SW480 (cell line): ENCODE measurements around the gene SLC38A3.
"Not testable (repeated sequence)": the region's sequence is repeated elsewhere in the genome, so short reads cannot be mapped to it uniquely, and the experiment has no call there.

Experiments
- DNase-seq: peaks from one replicate; pipeline ENCODE4 v3.0.0-alpha.2; 2016; ENCODE audit warnings: low spot score

Gene SLC38A3

GRCh38 chr3:50233176-50233575 lies 28.1 kb downstream of the SLC38A3 start:
- DNase-seq: no peak

GRCh38 chr3:50235716-50236483 lies 30.8 kb downstream of the SLC38A3 start, which contains the start of gene GNAI2:
Gene GNAI2, plus strand, starts transcription at chr3:50236204. Its CDS starts 132 bp downstream, at chr3:50236336.
- peak; percentile 97 for DNase-seq

GRCh38 chr3:50236484-50237132 lies 31.5 kb downstream of the SLC38A3 start:
- DNase-seq: no peak

GRCh38 chr3:50237133-50237651 lies 32.1 kb downstream of the SLC38A3 start:
- no peak for DNase-seq

GRCh38 chr3:50237754-50238548 lies 32.9 kb downstream of the SLC38A3 start:
- peak; percentile 79 for DNase-seq

GRCh38 chr3:50238549-50239026 lies 33.5 kb downstream of the SLC38A3 start:
- peak; percentile 45 for DNase-seq

GRCh38 chr3:50239649-50240048 lies 34.6 kb downstream of the SLC38A3 start:
- DNase-seq: no peak

- no peak for DNase-seq
Observed at GRCh38 chr3:50241163-50241562, 36.1 kb downstream of the SLC38A3 start.

GRCh38 chr3:50241713-50242380 lies 36.8 kb downstream of the SLC38A3 start:
- DNase-seq: no peak

GRCh38 chr3:50242381-50242770 lies 37.3 kb downstream of the SLC38A3 start:
- no peak for DNase-seq

GRCh38 chr3:50242851-50243542 lies 37.9 kb downstream of the SLC38A3 start:
- DNase-seq: no peak

GRCh38 chr3:50243543-50243895 lies 38.4 kb downstream of the SLC38A3 start:
- DNase-seq: no peak

- not testable (repeated sequence) for DNase-seq
Observed at GRCh38 chr3:50244813-50245212, 39.7 kb downstream of the SLC38A3 start.

GRCh38 chr3:50245251-50245745 lies 40.2 kb downstream of the SLC38A3 start:
- DNase-seq: no peak

- peak; percentile 75 for DNase-seq
Observed at GRCh38 chr3:50245831-50246516, 40.9 kb downstream of the SLC38A3 start.

GRCh38 chr3:50246517-50246954 lies 41.5 kb downstream of the SLC38A3 start:
- DNase-seq: peak; percentile 70

GRCh38 chr3:50248387-50248786 lies 43.3 kb downstream of the SLC38A3 start:
- DNase-seq: peak; percentile 76

- DNase-seq: no peak
Observed at GRCh38 chr3:50249457-50249856, 44.4 kb downstream of the SLC38A3 start.

GRCh38 chr3:50250514-50250913 lies 45.4 kb downstream of the SLC38A3 start:
- DNase-seq: no peak

- no peak for DNase-seq
Observed at GRCh38 chr3:50251220-50251619, 46.1 kb downstream of the SLC38A3 start.
